Activated CD4-positive, alpha-beta T cell treated with anti-CD3 and anti-CD28 coated beads, Interleukin-2, amount 50 U/mL, for 24 hours (primary cell): ENCODE data around the gene C11orf16.
"Not testable (repeated sequence)": the region's sequence is repeated elsewhere in the genome, so short reads cannot be mapped to it uniquely, and the experiment has no call there.

ENCODE experiments used
- DNase-seq, 2 donors: peaks; one replicate each; pipeline ENCODE4 v3.0.0-alpha.2; 2020; ENCODE audit warnings: low read depth in 1 of 2, low spot score in 1 of 2

The C11orf16 gene

DNA sequence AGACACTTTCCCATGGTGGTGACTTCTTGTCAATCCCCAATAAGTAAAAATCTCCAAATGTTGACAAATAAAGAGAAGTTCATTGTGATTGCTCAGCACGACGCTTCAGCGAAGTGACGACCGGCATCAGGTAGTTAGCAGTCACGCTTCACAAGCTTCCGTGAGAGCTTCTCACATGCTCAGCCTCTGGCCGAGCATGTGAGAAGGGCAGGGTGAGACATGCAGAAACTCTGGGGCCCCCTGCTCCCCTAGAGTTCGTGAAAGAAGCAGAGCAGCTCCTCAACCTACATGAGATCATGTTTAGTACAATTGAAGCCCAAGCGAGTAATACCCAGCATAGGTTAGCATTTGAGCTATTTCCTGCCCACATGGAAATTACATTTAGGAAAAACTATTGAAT is 4.4 kb upstream of the C11orf16 start:
- no peak for DNase-seq

DNA sequence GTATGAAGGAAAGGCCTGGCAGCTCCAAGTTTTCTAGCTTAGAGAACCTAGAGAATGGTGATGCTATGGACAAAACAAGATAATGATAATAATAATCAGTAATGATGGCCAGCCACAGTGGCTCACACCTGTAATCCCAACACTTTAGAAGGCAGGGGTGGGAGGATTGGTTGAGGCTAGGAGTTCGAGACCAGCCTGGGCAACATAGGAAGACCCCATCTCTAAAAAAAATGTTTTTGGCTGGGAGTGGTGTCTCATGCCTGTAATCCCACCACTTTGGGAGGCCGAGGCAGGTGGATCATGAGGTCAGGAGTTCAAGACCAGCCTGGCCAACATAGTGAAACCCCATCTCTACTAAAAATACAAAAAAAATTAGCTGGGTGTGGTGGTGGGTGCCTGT is 3.0 kb upstream of the C11orf16 start:
- DNase-seq: not testable (repeated sequence)

DNA sequence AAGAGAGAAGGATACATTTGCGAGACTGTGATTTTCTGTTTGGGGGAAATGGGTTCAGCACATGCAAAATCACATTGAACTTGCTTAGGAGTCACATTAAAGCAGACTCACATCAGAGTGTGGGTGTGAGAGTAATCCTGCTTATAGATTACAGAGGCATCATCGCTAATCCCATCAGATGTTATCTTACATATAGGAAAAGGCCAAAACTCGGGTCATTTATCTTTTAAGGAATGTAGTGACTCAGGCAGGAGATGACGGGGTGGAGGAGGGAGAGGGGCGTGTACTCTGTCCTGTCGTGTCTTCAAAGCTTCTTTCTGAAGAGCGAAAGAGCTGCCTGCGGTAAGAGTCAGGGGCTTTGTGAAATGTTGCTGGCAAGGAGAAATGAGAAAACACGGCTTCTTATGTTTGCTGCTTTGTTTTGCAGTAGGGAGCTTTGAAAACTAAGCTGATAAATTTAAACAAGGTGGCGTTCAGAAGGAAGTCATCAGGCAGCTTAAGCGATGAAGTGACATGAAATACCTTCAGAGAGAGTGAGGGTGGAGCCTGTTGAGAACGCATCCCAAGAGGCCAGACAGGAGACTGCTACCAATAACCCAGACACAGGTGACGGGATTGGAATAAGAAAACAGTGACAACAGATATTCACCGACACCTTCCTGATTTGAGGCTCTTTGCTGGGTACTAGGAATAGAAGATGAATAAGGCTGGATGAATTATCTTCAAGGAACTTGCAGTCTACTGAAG is 2.2 kb upstream of the C11orf16 start:
- no peak for DNase-seq

DNA sequence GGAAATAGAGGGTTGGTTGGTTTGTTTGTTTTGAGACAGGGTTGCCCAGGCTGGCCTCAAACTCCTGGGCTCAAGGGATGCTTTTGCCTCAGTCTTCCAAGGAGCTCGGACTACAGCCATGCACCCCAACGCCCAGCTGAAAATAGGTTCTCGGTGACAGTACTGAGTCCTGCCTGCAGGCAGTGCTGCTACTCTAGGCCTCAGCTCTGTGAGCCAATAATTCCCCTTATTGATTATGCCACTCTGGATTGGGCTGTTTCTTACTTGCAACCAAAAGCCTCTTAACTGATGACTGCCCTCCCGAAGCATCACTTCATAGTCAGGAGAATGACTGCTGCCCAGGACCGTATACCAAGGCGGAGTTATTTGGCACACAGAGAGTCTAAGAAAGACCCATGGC is 1.2 kb upstream of the C11orf16 start:
- DNase-seq: no peak

DNA sequence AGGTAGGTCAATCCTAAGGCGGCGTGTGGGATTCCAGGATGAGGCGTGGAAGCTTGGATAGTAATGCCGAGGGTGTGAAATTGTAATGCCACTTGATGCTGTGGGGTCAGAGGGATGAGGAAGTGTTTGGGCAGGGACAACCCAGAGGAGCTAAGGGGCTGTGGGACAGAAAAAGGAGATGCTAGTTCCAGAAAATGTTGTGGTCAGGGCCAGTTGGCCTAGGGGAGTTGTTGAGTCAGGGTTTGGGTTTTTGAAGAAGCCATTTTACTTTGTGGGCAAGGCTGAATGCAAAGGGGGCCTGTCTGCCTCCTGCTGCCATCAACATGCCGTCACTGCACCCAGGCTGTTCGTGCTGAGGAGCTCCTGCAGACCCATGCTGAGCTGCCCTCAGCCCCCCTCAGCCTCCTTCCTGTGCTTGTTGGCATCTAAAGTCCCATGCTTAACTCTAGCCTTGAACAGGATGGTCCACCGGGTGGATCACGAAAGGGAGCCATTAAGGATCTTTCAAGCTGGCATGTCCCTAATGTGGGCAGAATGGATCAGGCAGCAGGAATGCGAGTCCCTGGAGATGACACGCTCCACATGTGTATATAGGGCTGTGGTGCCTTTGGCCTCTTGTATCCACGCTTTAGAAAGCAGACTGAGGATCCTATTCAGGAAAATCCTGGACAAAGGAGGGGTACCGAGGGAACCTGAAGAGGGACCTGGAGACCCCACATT is 2.1 kb downstream of the C11orf16 start:
- DNase-seq: no peak

DNA sequence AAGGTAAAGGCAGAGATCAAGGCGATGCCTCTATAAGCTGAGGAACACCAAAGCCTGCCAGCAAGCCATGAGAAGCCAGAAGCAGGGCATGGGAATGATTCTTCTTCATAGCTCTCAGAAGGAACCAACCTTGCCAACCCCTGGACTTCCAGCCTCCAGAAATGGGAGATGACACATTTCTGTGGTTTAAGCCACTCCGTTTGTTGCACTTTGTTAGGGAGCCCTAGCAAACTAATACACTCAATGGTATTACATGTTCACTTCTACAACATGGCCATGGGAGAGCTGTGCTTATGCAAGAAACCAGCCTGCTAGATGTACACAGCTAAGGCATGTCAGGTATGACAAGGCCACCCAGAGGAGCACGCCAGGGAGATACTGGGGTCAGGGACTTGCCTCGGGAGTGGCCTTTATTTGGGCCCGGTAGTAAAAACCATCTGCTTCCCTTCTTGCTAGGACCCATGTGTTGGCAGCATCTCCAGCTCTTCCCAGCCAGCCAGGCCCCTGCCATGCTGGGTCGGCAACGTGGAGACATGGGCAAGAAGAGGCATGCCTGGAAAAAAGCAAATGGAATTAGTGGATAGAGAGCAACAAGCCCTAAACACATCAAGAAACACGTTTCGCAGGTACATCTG is 3.6 kb downstream of the C11orf16 start:
- DNase-seq: no peak

DNA sequence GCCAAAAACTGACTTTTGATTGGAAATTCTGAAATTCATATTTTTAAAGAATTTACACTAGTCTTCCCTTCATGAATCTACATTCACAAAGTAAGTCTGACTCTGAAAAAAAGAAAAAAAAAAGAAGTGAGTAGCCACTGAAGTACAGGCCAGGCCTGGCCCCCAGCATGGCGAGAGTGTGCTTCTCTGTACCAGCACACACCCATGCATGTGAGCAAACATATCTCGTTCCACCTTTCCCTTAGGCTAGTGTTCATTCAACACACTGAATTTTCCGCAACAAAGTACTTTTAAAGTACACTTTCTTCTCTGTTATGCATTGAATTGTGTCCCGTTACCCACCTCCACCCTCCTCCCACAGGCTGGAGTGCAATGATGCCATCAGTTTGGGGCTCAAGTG is 4.5 kb downstream of the C11orf16 start:
- no peak for DNase-seq

DNA sequence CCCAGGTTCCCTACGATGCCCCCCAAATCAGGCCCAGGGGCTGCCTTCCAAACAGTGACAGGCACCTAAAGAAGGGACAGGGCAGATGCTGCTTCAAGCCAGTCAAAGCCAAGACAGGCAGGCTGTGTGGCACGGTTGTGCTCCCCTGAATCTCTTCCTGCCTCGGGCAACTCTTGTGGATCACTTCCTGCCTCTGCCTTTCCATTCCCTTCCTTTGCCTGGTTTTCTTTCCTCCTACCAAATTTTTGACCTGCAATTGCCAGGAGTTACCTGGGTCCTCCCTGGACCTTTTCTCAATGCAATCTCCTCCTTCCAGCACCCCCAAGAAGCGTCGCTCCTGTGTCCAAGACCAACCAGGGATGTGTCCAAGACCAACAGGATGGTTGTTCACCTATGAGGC is 5.5 kb downstream of the C11orf16 start:
- DNase-seq: no peak

DNA sequence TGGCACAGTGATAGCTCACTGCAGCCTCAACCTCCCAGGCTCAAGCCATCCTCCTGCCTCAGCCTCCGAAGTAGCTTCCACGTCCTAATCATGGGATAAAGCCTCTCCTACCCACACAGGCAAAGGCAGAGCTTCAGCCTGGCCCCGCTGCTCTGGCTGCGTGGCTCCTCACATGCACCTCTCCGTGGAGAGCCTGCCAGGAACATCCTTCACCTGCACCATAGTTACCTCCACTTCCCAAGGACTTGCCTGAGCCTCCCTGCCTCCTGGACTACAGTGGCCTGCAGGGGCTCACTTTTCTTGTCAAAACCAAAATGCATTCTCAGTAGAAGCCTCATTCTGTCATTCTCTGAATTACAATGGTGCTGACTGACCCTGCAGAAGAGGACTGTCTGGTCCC is 6.5 kb downstream of the C11orf16 start:
- DNase-seq: no peak

DNA sequence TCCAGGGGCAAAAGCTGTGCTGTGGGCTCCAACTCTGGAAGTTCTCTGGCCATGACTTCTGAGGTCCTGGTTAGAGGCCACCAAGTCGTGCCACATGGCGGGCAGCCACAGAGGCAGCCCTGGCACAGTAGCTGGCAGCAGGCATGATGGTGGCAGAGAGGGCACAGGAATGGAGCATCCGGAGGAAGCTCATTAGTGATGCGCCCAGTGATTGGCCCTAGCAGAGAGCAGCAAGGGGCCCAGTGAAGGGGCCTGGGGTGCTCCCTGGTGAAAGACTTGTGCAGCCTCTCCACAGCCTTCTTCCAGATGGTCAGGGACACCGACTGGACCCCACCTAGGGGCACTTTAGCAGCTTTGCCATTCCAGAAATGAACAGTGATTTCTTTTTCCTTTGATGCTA is 7.0 kb downstream of the C11orf16 start:
- no peak for DNase-seq

DNA sequence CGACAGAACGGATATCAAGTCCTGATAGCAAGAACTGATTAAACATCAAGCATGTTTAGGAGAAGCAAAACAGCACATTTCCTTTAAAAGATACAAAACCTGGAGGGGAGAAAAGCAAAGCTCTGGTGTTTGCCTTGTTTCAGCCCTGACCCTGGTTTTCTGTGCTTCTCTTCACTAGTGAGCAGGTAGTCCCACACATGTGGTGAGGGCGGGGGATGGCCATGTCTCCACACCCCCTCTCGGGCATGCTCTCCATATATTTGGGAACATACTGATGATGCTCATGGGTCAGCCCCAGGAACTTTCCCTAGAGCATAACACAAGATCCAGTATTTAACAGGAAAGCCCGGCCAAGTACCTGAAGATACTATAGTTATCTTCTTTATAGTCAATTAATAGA is 10.1 kb downstream of the C11orf16 start:
- no peak for DNase-seq

DNA sequence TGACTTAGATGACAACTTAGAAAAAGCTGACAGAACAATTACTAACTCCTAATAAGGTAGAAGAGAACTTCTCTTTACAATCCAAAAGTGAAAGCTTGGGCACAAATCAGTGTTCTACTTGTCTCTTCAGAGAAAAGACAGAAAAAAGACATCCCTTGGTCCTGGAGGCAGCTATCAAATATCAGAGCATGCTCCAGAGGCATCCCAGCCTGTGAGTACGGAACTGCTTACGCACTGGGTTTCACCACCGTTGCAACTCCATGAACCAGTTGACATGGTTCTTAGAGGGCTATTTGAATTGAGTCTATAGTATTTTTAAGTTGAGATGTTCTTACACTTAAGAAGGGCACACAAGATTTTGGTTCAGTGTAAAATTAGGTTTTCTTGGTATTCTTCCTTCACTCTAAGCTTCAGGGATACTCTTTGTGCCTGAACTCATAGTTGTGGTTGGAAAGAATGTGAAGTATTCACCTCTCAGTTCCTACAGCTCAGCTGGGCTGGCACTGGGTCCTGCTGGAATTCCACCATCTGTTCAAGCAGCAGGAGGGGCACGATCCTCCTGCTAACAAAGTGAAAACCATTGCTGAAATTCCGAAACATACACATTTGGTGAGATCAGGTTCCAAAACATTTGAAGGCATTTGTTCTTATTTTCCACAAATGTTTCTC is 15.5 kb downstream of the C11orf16 start:
- DNase-seq: no peak

DNA sequence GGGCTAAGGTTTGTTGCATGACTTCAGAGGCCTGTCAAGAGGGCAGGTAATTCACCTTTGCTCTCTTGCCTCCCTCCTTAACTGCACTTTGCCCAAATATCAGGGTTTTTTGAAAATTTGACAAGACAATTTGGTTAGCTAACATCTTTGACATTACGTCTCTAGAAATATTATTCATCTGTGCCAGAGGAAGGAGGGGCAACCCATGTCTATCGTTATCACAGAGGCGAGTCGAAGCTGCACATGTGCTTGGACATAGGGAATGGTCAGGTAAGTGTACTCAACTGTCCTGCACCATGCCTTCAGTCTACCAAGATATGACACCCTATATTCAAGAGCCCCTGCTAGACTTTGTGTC is 18.1 kb downstream of the C11orf16 start:
- DNase-seq: no peak

DNA sequence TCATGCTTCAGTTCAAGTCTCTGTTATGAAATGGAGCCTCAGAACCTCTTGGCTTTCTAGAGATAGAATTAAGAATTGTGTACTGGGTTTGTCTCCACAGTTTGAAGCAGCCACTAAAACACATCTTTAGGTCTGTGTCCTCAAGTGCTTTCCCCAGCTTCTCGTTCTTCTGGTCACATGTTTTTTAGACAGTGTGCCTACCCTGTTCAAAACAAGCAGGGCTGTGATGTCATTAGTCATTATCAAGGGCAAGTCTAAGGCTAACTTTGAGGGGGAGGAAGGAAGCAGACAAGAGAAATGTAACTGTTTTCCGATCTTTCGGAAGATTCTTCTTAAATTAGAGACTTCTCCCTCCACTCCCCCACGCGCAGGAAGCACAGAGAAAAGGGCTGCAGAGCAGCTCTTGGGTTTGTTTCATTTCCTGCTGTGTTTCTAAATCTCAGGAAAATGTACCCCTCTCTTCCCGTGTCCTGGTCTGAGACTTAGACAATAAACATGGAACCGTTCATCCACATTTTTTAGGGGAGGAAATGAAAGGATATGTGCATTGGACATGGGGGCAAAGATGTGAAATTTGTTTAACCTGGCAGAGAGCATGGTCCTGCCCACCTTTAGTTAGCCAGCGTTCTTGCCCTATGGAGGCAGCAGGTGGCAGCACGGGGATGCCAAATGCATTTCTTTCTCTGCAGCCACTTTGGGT is 18.6 kb downstream of the C11orf16 start:
- DNase-seq: peak in 1 of 2 donors; percentile 11

DNA sequence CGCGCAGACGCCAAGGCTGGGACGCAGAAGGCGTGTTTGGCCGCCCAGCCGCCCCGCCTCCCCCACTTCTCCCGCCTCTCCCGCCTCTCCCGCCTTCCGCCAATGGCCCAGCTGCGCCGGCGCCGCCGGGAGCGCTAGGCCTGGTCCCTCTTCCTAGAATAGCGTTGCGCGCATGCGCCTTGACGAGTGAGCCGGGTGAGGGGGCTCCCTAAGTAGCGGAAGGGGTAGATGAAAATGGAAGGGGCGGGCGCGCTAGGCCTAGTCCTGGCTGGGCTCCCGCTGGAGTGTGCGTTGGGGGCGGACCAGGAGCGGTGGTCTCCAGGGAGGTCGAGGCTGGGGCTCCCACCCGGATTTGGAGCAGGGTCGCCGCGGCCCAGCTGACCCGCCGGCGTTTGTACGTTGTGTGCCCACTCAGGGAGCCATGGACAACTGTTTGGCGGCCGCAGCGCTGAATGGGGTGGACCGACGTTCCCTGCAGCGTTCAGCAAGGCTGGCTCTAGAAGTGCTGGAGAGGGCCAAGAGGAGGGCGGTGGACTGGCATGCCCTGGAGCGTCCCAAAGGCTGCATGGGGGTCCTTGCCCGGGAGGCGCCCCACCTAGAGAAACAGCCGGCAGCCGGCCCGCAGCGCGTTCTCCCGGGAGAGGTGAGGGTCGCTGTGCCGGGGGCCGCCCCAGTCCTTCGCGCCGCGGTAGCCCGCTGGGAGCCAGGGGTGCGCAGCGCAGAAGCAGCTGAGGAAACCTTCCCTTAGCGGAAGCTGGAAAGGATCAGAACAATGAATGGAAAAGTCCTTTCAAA is 21.5 kb downstream of the C11orf16 start, which contains the start of gene AKIP1:
AKIP1 (plus strand) TSS at position 161 of the 795 bp plus-strand sequence; CDS start at position 422, 261 bp downstream.
- peak; percentile 65 to 85 for DNase-seq

DNA sequence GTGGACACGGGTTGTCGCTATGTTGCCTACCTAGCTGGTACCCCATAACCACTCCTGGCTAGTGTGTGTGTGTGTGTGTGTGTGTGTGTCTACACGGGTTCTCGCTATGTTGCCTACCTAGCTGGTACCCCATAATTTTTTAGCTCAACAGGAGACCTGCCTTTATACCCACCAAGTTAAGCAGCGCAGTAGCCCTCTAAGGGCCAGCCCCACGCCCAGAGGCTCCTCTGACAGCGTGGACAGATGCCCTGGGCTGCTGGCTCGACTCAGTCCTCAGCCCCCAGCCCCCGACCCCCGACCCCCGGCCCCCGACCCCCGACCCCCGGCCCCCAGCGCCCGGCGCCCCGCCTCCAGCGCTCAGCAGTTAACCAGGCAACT is 22.1 kb downstream of the C11orf16 start:
- DNase-seq: no peak

DNA sequence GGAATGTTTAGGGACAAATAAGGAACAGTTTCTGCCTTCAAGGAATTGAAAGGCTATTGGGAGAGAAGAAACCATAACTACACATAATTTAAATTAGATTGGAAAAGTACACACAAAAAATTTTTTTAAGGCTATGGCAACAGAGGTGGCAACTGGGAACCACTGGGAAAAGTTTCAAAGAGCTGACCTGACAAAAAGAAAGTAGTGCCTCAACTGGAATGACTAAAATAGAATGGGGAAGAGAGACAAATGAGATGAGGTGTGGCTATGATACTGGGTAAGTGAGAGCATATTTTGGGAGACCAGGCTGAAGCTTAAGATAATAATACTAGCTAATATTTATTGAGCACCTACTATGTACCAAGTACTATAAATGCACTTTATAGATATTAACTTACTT is 24.6 kb downstream of the C11orf16 start:
- no peak for DNase-seq

DNA sequence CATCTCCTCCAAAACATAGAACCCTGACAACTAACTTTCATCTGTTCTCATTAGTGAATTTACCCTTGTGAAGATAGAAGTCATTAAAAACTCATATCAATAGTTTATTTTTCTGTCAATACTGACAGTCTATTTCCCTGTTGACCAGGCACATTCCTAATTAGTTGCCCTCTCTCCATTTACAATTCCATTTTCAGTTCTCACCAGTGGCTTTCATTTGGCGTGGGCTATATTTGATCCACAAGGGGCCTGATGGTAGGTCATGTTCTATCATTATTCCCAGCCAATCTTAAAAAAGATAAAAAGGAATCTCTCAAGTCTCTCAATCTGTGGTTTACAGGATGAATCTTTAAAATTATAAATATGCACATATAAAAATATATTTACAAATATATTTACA is 25.6 kb downstream of the C11orf16 start:
- no peak for DNase-seq

DNA sequence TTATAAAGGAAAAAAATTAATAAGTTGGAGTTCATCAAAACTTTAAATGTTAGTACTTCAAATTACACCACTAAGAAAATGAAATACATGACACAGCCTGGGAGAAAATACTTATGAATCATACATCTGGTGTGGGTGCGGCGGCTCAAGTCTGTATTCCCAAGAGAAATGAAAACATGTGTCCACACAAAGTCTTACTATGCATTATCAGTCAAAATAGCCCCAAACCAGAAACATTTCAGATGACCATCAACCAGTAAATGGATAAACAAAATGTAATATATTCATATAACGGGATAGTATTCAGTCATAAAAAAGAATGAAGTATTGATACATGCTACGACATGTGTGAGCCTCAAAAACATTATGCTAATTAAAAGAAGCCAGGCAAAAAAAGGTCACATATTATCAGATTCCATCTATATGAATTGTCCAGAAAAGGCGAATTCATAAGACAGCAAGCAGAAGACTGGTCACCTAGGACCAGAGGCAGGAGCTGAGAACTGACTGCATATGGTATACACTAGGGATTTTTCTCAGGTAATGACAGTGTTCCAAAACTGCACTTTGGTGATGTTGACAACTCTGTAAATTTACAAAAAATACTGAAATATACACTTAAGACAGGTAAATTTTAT is 27.1 kb downstream of the C11orf16 start:
- DNase-seq: no peak
